Kidney (tissue), 14 donors: Measurements from ENCODE around the gene ACLY. TPM values are rescaled to one million over a fixed set of nuclear protein-coding genes. Genes with fewer than 3 reads are reported as not detected.
"Not testable (repeated sequence)": the region's sequence is repeated elsewhere in the genome, so short reads cannot be mapped to it uniquely, and the experiment has no call there.

ENCODE experiments used
- DNase-seq, 5 donors: peaks; one replicate each; pipeline ENCODE4 v3.0.0-alpha.2; 2013 to 2020
- FAIRE-seq: peaks from 2 replicates; lab custom pipeline; 2012; peaks lifted over from hg19 to GRCh38; lab: Jason Lieb, UNC
- H3K27ac ChIP-seq, 2 donors: one replicate each; pipeline ENCODE4 v1.7.0; 2013; ENCODE audit warnings: low read depth in 2 of 2, low read length in 2 of 2, inconsistent platforms in 1 of 2
- H3K27me3 ChIP-seq: one replicate; pipeline ENCODE4 v1.7.1; 2013; ENCODE audit warnings: low read length, inconsistent platforms; ENCODE audit not compliant: control insufficient read depth, insufficient read depth
- H3K36me3 ChIP-seq, 3 donors: one replicate each; pipeline versions ENCODE4 v1.7.0 to v1.7.1; 2013; ENCODE audit warnings: low read length in 3 of 3, control low read depth in 1 of 3, inconsistent platforms in 1 of 3; ENCODE audit not compliant: insufficient read depth in 3 of 3, control insufficient read depth in 2 of 3
- H3K4me1 ChIP-seq, 3 donors: one replicate each; pipeline versions ENCODE4 v1.7.0 to v1.7.1; 2013; ENCODE audit warnings: low read length in 3 of 3, inconsistent platforms in 1 of 3, low read depth in 1 of 3; ENCODE audit not compliant: control insufficient read depth in 2 of 3, insufficient read depth in 2 of 3
- H3K4me3 ChIP-seq, 3 donors: one replicate each; pipeline versions ENCODE4 v1.7.0 to v1.8.1; 2013; ENCODE audit warnings: low read length in 3 of 3, control low read depth in 1 of 3, inconsistent platforms in 1 of 3
- H3K9ac ChIP-seq, 3 donors: one replicate each; pipeline versions ENCODE4 v1.7.0 to v1.7.1; 2013; ENCODE audit warnings: low read length in 3 of 3, control low read depth in 1 of 3, inconsistent platforms in 1 of 3
- H3K9me3 ChIP-seq, 3 donors: one replicate each; pipeline versions ENCODE4 v1.7.0 to v1.7.1; 2013; ENCODE audit warnings: low read length in 3 of 3, control low read depth in 1 of 3, inconsistent platforms in 1 of 3; ENCODE audit not compliant: control insufficient read depth in 2 of 3, insufficient read depth in 1 of 3
- intact Hi-C: fragments of 100-400 bp; cut with DNase I; formaldehyde crosslinking; loops from one replicate; pipeline ENCODE4 v1.11.1; 2022
- polyA plus RNA-seq: library from polyadenylated mRNA; stranded (reverse); fragments of 350-450 nt; fragmentation: Illumina TruSeq; extraction: RNeasy Lipid Tissue Mini Kit (QIAGEN cat#74804); gene quantifications from one replicate; pipeline ENCODE4 v1.2.3, GENCODE V29; 2014; ENCODE audit warnings: low read depth, low replicate concordance; ENCODE audit not compliant: insufficient read depth
- total RNA-seq: library from RNA; stranded (reverse); fragmentation: NEBNext Ultra II Directional; extraction: Animal tissue kit (Norgen Biotek cat#: 25700); gene quantifications from one replicate; pipeline ENCODE4 v1.2.1, GENCODE V29; 2021
- TF ChIP-seq, protein P1 (sequence below): IDR thresholded peaks from 3 replicates; pipeline ENCODE4 v1.5.1; 2012; ENCODE audit warnings: mild to moderate bottlenecking, moderate library complexity, borderline replicate concordance; ENCODE audit not compliant: insufficient read depth; ENCODE audit errors: extremely low read depth
- donor health status: control.
- donor health status: control.
- donor health status: control.
- donor health status: control.
- donor health status: control.
- donor health status: DM: yes; HTN: yes; CAD: no.
- donor health status: Normal renal cell carcinoma (clear cell type).

ACLY gene
- total and polyA plus RNA-seq, 2 donors from 2014 or later: 33.7 to 104 TPM

DNA sequence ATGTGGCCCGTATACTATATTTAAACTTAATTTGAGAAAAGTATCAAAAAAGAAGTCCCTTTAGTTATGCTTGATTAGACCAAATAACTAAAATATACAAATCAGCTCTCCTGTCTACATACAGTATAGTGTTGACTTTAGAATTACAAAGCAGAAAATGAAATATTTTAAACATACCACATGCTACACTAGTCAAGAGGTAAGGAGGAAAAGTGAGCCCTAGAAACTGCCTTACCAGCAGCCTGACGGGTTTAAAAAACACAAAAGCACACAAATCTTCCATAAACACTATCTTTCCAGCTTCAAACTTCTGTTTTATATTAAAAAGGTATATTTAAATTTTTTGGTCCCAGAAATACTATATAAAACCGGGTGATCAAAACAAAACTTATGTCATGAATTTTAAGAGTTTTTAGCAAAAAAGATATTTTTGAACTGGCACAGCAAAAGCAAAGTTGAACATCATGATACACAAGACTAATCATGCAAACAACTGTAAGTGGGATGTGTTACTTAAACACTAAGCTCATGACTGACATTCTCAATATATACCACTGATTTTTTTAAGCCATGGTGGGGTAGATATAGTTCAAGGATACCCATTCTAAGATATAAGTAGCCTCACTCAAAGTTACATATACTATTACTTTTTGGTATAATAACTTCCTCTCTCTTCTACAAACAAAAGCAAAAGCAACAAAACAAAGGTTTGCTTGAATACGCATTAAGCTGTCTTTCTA, 69.3 kb downstream of the ACLY start:
- H3K4me1 ChIP-seq: peaks cover 0 to 6% (median 3%) of the 10 kb centered on the region in 3 donors
- H3K36me3 ChIP-seq: peaks cover 4 to 7% (median 6%) of the 10 kb centered on the region in 3 donors
- TF ChIP-seq, protein P1, sequence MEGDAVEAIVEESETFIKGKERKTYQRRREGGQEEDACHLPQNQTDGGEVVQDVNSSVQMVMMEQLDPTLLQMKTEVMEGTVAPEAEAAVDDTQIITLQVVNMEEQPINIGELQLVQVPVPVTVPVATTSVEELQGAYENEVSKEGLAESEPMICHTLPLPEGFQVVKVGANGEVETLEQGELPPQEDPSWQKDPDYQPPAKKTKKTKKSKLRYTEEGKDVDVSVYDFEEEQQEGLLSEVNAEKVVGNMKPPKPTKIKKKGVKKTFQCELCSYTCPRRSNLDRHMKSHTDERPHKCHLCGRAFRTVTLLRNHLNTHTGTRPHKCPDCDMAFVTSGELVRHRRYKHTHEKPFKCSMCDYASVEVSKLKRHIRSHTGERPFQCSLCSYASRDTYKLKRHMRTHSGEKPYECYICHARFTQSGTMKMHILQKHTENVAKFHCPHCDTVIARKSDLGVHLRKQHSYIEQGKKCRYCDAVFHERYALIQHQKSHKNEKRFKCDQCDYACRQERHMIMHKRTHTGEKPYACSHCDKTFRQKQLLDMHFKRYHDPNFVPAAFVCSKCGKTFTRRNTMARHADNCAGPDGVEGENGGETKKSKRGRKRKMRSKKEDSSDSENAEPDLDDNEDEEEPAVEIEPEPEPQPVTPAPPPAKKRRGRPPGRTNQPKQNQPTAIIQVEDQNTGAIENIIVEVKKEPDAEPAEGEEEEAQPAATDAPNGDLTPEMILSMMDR: no peak
- no peak overlapping the region for H3K27ac ChIP-seq
- no peaks in the 10 kb centered on the region for H3K9me3 ChIP-seq
- no peaks in the 10 kb centered on the region for H3K27me3 ChIP-seq
- FAIRE-seq (no peak), DNase-seq (peak in 1 of 5 donors; percentile 36)
- no peak overlapping the region for H3K9ac ChIP-seq
- H3K4me3 ChIP-seq: no peak overlapping the region
- intact Hi-C loops: no loop called here

DNA sequence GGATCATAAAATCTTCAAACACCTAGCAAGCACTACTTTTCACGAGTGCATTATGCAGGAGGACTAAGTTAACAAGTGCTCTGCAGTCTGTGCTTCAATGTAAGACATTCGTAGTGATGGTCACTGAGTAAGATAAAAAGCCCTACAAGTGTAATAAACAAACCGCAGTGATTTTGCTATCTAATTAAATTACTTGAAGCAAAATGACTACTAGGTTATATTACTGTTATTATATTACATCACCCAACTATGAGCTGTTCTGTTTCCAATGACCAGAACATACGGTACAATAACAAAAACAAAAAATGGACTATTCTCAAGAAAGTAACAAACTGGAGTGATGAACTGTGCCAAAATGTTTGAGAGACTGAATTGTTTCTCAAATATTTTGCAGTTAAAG, 70.0 kb downstream of the ACLY start:
- H3K4me1 ChIP-seq: peaks cover 0 to 6% (median 3%) of the 10 kb centered on the region in 3 donors
- H3K4me3 ChIP-seq: no peak overlapping the region
- DNase-seq (no peak), FAIRE-seq (no peak)
- TF ChIP-seq, protein P1: no peak
- intact Hi-C loops: no loop called here
- H3K9ac ChIP-seq: no peak overlapping the region
- no peak overlapping the region for H3K27ac ChIP-seq
- no peaks in the 10 kb centered on the region for H3K9me3 ChIP-seq
- peaks cover 2 to 3% (median 3%) of the 10 kb centered on the region in 3 donors for H3K36me3 ChIP-seq
- no peaks in the 10 kb centered on the region for H3K27me3 ChIP-seq

DNA sequence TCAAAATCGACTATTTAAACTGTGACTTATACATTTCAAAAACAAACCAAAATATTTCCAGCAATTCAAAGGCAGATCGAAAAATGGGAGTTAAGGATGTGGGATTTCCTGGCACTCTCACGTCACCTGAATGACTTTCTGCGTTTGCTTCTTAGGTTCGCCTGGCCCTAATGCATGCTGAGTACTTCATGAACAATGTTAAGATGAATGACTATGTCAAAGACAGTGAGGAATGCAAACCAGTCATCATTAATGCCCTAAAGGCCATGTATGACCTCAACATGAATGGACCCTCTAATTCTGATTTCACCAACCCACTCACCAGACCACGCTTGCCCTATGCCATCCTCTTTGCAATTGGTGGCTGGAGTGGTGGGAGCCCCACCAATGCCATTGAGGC, 73.8 kb downstream of the ACLY start:
- no peak overlapping the region for H3K4me3 ChIP-seq
- H3K27ac ChIP-seq: no peak overlapping the region
- intact Hi-C loops: no loop called here
- TF ChIP-seq, protein P1: no peak
- FAIRE-seq (no peak), DNase-seq (no peak)
- H3K9ac ChIP-seq: no peak overlapping the region
- H3K36me3 ChIP-seq: no peaks in the 10 kb centered on the region
- H3K9me3 ChIP-seq: no peaks in the 10 kb centered on the region
- H3K4me1 ChIP-seq: peaks cover 0 to 3% (median 0%) of the 10 kb centered on the region in 3 donors
- no peaks in the 10 kb centered on the region for H3K27me3 ChIP-seq

DNA sequence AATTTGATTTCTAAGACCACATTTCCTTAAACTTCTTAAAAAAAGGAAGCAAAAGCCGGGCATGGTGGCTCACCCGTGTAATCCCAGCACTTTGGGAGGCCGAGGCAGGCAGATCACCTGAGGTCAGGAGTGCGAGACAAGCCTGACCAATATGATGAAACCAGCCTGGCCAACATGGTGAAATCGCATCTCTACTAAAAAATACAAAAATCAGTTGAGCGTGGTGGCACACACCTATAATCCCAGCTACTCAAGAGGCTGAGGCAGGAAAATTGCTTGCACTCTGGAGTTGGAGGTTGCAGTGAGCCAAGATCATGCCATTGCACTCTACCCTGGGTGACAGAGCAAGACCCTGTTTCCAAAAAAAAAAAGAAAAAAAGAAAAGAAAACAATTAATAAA, 78.0 kb downstream of the ACLY start:
- H3K4me1 ChIP-seq, intact Hi-C loops, H3K36me3 ChIP-seq, H3K27ac ChIP-seq, FAIRE-seq, H3K9me3 ChIP-seq, H3K4me3 ChIP-seq, DNase-seq, H3K9ac ChIP-seq, H3K27me3 ChIP-seq: not testable (repeated sequence)

DNA sequence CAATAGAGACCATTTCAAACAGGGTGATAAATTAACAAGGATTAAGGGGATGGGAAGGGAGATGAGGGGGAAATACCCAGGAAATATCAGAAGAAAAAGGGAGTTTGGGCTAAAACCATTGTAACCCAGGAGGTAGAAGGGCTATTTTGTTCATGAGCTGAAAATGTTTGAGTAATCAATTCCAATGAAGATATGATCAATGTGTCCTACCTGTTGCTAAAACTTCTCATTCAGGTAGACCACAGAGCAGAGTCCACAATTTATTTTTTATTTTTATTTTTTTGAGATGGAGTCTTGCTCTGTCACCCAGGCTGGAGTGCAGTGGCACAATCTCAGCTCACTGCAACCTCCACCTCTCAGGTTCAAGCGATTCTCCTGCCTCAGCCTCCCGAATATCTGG, 79.3 kb downstream of the ACLY start:
- H3K27ac ChIP-seq, intact Hi-C loops, H3K9ac ChIP-seq, FAIRE-seq, DNase-seq, H3K9me3 ChIP-seq, H3K4me1 ChIP-seq, H3K36me3 ChIP-seq, H3K4me3 ChIP-seq, H3K27me3 ChIP-seq: not testable (repeated sequence)
